Stimulated activated CD4-positive, alpha-beta T cell treated with anti-CD3 and anti-CD28 coated beads, TNF-alpha, amount 100 ng/mL, for 4 hours (primary cell): ENCODE measurements around the gene ITGAX.
"Not testable (repeated sequence)": the region's sequence is repeated elsewhere in the genome, so short reads cannot be mapped to it uniquely, and the experiment has no call there.

Experiments
- DNase-seq, 3 experiments: peaks; one replicate each; pipeline ENCODE4 v3.0.0-alpha.2; 2020; ENCODE audit warnings: low read depth in 3 of 3

ITGAX gene

DNA sequence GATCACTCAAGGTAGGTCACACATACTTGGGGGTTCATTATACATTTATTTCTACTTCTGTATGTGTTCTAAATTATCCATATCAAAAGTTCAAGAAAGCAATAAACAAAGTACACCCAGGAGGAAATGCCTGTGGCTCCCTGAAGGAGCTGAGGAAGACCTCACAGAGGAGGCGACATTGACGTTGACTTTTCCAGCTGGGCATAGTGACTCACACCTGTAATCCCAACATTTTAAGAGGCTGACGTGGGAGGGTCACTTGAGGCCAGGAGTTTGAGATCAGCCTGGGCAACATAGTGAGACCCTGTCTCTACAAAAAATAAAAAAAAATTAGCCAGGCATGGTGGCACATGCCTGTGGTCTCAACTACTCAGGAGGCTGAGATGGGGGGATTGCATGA is 54.5 kb downstream of the ITGAX start:
- no peak for DNase-seq

DNA sequence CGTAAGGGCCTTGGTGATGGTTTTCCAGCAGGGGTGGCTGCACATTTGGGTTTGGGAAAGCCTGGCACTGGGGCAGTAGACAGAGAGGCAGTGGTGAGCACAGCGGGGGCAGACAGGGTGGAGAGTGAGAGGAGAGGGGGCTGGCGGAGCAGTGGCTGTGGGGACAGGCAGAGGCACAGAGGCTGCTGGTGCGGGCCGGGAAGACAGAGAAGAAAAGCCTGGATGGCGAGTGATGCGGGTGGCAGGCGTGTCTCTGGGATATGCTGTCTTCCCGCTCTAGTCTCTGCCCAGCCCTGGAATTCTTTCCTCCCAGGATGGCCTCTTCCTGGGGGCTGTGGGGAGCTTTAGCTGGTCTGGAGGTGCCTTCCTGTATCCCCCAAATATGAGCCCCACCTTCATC is 55.1 kb downstream of the ITGAX start:
- DNase-seq: no peak

DNA sequence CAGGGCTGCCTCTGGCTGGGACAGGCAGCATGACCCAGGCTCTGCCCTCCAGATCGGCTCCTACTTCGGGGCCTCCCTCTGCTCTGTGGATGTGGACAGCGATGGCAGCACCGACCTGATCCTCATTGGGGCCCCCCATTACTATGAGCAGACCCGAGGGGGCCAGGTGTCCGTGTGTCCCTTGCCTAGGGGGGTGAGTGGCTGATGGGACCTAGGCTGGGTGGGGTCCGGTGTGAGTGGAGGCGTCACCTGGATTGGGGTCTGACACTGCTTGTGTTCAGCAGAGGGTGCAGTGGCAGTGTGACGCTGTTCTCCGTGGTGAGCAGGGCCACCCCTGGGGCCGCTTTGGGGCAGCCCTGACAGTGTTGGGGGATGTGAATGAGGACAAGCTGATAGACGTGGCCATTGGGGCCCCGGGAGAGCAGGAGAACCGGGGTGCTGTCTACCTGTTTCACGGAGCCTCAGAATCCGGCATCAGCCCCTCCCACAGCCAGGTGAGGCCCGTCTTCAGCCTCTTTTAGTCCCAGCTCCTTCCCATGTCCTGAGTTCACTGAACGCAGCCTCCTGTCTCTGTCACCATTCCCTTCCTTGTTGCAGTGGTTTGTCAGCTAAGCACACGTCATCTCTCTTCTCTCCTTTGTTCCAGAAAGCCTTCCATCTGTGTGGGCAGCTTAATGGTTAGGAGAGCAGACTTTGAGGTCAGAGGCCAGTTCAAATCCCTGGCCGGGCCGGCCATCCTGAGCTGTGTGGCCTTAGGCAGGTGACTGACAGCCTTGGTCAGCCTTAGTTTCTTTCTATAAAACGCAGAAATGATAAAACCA is 56.3 kb downstream of the ITGAX start:
- no peak for DNase-seq

DNA sequence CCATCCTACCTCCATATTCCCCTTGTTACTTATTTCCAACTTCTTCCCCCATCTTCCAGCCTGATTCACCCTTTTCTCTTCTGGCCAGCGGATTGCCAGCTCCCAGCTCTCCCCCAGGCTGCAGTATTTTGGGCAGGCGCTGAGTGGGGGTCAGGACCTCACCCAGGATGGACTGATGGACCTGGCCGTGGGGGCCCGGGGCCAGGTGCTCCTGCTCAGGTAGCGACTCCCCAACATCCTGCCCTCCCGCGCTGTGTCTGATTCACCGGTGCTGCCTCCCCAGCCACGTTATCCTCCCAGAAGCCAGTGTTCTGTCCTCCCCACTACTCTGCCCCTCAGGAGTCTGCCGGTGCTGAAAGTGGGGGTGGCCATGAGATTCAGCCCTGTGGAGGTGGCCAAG is 57.8 kb downstream of the ITGAX start:
- DNase-seq: no peak

DNA sequence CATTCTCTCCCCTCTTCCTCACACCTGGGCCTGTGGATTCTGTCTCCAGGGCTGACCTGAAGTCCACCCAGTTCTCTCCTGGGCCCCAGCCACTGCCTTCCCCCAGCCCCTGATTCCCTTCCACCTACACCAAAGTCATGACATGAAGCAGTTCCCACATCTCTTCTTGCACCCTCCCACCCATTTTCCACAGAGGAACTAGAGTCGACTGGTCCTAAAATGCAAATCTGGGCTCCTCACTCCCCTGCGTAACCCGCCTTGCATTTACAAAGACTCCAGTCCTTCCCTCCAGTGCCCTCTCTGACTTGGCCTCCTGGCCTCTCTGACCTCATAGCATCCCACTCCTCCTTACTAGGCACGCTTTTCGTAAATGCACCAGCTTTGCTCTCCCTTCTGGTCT is 58.4 kb downstream of the ITGAX start:
- DNase-seq: no peak

DNA sequence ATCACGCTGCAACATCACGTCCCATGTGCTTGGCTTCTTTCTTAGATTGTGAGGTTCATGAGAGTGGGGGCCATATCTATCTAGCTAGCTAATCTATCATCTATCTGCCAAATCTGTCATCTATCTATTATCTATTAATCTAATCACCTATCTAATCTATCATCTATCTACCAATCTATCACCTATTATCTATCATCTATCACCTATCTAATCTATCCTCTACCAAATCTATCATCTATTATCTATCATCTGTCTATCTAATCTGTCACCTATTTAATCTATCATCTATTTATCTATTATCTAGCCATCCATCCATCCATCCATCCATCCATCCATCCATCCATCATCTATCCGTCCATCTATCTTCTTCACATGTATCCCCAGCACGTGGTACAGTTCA is 59.0 kb downstream of the ITGAX start:
- DNase-seq: no peak

DNA sequence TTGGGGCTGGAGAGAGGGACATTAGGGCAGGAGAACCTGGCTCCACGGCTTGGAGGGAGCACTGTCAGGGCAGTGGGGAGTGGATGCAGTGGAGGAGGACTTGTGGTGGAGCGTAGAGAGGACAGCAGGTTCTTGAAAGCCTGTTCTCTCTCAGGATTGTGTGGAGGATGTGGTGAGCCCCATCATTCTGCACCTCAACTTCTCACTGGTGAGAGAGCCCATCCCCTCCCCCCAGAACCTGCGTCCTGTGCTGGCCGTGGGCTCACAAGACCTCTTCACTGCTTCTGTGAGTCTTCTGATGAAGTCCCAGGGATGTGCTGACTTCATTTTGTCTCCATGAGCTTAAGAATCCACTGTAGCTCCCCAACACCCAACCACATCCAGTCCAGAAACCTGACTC is 59.7 kb downstream of the ITGAX start:
- no peak for DNase-seq

DNA sequence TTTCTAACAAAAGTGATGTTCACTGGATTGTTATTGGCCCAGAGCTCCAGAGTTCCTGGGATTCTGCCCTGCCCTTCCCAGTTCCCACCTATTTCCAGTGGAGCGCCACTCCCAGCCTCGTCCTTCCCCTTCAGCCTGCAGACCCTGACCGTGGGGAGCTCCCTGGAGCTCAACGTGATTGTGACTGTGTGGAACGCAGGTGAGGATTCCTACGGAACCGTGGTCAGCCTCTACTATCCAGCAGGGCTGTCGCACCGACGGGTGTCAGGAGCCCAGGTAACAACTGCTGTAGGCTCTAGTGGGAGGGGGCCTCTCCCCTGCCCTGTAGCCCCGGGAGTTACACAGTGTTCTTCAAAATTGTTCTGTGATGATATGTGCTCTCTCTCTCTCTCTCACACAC is 61.4 kb downstream of the ITGAX start:
- no peak for DNase-seq

DNA sequence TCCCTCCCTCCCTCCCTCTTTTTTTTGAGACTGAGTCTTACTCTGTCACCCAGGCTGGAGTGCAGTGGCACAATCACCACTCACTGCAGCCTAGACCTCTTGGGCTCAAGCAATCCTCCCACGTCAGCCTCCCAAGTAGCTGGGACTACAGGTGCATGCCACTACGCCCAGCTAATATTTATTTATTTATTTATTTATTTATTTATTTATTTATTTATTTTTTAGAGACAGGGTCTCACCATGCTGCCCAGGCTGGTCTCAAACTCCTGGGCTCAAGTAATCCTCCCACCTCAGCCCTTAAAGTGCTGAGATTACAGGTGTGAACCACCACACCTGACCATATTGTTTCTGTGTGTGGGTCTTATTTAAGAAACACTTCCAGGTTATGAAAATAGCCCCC is 62.1 kb downstream of the ITGAX start:
- not testable (repeated sequence) for DNase-seq

DNA sequence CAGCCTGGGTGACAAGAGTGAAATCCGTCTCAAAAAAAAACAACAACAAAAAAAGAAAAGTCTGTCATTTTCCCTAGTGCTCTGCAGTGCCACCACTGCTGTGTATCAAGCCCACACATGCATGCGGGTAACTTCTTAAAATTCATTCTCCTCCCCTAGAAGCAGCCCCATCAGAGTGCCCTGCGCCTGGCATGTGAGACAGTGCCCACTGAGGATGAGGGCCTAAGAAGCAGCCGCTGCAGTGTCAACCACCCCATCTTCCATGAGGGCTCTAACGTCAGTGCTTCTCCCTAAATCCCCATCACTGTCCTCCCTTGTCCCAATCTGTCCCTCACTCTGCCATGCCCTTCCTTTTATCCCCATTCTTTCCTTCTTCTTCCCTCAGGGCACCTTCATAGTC is 62.9 kb downstream of the ITGAX start:
- no peak for DNase-seq

DNA sequence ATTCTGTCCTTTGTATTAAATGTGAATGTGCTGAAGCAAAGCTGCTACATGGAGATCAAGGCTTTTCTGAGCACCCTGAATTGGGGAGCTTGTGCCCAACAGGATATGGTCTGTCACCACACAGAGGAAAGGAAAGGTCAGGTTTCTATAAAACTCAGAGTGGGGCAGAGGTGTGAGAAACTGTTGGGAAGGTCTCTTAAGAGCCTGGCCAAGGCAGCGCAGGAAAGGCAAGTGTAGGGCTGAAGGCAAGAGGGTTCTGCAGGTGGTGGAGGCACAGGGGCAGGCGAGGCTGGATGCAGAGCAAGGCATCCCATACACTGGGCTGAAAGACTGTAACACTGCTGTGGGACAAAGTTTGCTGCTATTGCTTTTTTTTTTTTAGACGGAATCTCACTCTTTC is 65.1 kb downstream of the ITGAX start:
- no peak for DNase-seq

DNA sequence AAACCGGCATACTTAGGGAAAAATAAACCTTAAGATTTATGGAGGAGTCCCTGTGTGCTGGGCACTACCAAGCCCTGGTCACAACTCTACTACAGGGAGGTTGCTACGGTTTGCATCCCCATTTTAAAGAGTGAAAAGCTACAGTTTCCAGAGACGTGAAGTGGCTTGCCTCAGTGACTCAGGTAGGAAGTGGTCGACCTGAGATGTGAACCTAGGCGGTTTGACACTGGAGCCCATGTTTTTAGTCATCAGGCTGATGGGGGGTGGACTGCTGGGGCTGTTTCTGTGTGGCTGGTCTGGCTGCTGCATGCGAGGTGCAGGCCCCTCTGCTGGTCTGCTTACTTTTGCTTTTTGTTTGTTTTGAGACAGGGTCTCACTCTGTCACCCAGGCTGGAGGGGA is 66.6 kb downstream of the ITGAX start:
- no peak for DNase-seq

DNA sequence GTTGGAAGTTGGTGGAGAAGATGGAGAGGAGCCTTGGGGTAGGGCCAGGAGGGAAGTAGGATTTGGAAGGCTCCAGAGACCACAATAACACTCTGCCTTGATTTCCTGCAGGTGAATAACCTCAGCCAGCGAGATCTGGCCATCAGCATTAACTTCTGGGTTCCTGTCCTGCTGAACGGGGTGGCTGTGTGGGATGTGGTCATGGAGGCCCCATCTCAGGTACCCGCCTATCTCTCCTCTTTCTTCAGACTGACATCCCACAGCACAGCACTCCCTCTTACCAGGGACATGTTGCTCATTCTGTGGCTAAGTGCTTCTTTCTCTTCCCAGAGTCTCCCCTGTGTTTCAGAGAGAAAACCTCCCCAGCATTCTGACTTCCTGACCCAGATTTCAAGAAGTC is 68.3 kb downstream of the ITGAX start:
- DNase-seq: no peak

DNA sequence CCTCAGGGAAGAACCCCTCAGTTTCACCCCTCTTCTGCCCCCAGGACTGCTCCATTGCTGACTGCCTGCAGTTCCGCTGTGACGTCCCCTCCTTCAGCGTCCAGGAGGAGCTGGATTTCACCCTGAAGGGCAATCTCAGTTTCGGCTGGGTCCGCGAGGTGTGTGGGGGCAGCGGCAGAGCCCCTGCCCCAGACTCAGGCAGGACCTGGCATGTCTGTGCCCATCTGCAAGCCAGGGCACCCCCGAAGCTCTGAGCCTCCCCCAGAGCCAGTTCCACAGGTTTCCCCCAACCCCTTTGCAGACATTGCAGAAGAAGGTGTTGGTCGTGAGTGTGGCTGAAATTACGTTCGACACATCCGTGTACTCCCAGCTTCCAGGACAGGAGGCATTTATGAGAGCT is 68.8 kb downstream of the ITGAX start:
- DNase-seq: no peak

DNA sequence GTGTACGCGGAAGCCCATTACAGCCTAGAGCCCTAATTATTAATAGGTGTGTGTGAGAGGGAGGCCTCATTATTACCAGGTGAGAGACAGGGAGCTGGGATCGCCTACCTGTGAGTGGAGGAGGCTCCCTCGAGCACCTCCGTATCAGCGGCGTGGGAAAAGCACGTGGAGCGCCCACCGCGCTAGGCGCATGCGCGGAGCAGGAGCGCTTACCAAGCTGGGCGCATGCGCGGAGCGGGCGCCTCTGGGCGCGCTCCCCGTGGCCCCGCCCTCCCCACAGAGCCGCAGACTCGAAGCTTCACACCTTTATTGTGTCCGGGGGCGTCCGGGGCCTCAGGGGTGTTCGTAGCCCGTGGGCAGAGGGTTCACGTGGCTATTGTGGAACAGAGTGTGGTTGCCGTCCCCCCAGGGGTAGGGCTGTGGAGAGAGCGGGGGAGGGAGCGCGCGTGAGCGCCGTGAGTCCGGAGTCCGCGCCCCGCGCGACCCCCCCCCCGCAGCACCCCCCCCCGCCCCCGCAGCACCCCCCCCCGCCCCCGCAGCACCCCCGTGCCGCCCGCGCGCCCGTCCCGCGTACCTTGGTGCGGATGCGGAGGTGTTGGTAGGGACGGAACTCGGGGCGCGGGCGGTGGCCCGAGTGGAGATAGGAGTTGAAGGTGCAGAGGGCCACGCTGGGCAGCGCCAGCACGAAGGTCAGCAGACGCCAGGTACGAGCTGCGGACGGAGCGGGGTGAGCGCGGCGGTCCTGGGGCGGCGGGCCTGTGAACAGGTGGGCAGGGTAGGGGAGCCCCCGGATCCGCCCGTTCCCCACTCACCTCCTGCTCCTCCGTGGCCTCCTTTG is 72.7 kb downstream of the ITGAX start:
- peak; percentile 45 to 71 (median 46) for DNase-seq

DNA sequence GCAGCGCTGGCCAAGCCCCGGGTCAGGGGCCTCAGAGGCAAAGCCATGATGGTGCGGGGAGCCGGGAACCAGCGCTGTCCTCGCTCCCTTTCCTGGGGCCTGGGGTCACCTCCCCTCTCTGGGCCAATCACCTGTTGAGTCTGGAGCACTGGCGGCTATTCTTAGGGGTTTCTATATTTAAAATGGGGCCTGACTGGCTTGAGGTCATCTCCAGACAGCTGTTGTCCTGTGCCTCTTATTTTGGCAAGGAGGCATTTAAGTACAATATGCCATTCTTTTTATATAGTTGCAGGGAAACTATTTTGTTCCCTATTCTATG is 73.3 kb downstream of the ITGAX start, which contains the start of gene COX6A2:
Gene COX6A2 (minus strand): TSS at position 82 of the 319 bp plus-strand sequence. CDS start 35 bp downstream, at position 47.
- DNase-seq: no peak

DNA sequence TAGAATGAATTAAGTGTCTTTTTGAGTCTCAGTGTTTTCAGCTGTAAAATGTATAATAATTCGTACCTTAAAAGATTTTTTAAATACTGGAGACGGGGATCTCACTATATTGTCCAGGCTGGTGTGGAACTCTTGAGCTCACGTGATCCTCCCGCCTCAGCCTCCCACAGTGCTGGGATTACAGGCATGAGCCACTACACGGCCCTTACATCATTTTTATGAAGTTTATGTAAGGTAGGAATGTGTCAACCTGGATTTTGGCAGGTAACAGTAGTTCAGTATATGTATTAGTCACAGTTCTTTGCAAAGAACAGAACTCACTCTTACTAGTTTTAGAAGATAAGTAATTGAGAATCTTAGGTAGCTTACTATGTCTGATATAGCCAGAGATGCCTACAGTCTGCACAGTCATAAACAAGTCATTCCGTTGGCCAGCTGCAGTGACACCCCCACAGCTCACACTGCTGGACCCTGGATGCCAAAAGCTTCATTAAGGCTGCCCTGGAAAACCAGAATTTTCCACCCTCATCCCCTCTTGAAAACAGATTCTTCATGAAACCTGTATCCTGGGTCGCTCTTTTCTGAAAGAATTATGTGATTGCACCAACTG is 73.8 kb downstream of the ITGAX start:
- no peak for DNase-seq

DNA sequence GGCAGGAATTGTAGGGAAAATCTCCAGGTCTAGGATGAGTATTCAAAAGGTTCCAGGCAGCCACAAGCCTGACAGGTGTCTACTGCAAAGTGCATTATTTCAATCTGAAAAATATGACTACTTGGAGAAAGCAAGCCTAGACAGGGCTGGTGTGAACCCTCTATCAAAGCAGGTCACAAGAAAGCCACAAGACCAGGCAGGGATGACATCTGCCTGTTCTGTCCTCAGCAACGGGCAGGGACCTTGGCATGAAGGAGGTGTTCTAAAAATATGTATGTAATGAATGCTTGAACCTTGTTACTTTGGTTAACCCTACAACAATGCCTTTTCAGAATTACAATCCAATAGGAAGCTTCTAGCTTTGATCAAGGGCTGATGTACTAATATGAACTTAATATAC is 74.3 kb downstream of the ITGAX start:
- no peak for DNase-seq

DNA sequence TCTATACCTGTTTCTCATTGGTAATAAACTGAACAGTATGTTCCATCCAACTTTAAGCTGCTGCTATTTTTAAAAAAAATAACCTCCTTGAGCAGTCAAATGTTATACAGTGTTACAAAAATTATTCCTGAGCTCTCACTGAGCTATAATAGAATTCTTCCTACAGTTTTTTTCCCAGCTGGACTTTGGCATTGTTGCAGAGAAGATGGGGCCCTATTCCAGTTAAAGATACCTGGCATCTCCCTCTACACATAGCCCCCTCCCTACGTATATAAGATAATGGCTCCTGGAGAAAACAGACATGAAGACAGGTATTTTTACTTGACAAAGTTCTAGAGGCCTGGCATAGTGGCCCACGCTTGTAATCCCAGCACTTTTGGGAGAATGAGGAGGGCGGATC is 74.8 kb downstream of the ITGAX start:
- no peak for DNase-seq

DNA sequence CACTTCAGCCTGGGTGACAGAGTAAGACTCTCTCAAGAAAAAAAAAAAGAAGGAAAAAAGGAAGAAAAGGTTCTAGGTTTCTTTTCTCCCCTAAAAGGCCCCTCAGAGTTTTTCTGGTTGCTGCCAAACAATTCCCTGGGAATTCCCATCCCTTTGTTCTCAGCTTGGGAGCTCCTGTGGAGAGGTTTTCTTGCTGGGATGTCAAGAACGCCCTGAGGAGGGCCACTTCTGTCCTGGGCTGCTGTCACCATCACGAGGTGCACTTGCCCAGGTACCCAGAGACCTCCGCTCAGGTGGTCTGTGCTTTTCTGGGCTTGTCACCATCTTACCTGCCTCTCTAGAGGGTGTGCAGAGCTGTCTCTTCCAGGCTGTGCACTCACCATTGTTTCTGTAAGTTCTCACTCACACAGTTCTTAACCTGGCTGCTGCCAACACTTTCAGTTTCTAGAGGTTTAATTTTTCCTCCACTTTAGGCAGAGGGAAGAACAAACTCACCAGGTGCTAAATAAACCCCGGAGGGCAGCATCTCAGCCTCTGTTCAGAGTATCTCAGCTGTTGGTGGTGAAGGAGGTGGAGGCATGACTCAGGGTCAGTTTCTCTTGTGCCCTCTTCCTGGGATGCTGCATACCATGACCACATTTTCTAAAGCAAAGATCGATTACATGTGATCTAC is 75.5 kb downstream of the ITGAX start:
- DNase-seq: no peak
